HepG2 (cell line): ENCODE results near the gene PLBD2. TPM values are rescaled to one million over a fixed set of nuclear protein-coding genes. Genes with fewer than 3 reads are reported as not detected.

ENCODE experiments used
- ARNT2 ChIP-seq: sonication (generic); formaldehyde crosslinking; IDR thresholded peaks from 2 replicates; pipeline ENCODE4 v1.8.0; 2022; ENCODE audit warnings: mild to moderate bottlenecking, low read depth, missing genetic modification reagents, moderate library complexity
- ATF7 ChIP-seq, 2 experiments: fragments of 450-650 bp in 1 of 2; sonication (generic) in 1 of 2; formaldehyde crosslinking in 1 of 2; IDR thresholded peaks; 2 replicates each; pipeline versions ENCODE4 v1.4.0 to v1.6.1; 2016 to 2020; ENCODE audit warnings: antibody characterized with exemption in 1 of 2, mild to moderate bottlenecking in 1 of 2, missing genetic modification reagents in 1 of 2
- HNF4A ChIP-seq: sonication (generic); formaldehyde crosslinking; IDR thresholded peaks from 2 replicates; pipeline ENCODE4 v1.4.0; 2020; ENCODE audit warnings: missing genetic modification reagents
- KDM1A ChIP-seq: IDR thresholded peaks from 2 replicates; pipeline ENCODE4 v1.6.1; 2016; ENCODE audit warnings: missing compliant biosample characterization
- KLF12 ChIP-seq: sonication (generic); formaldehyde crosslinking; IDR thresholded peaks from 2 replicates; pipeline ENCODE4 v1.4.0; 2020; ENCODE audit warnings: missing genetic modification reagents, borderline replicate concordance
- MED1 ChIP-seq: sonication (generic); formaldehyde crosslinking; IDR thresholded peaks from 2 replicates; pipeline ENCODE4 v1.4.0; 2020; ENCODE audit warnings: missing genetic modification reagents
- NR1H2 ChIP-seq: sonication (generic); formaldehyde crosslinking; IDR thresholded peaks from 2 replicates; pipeline ENCODE4 v1.8.1; 2022; ENCODE audit warnings: low read depth, missing genetic modification reagents, borderline replicate concordance
- NR2F6 ChIP-seq, 2 experiments: IDR thresholded peaks; 2 replicates each; pipeline ENCODE4 v1.6.1; 2016; ENCODE audit warnings: antibody characterized with exemption in 1 of 2, mild to moderate bottlenecking in 1 of 2
- SIN3B ChIP-seq: fragments of 150-350 bp; IDR thresholded peaks from 2 replicates; pipeline ENCODE4 v1.6.1; 2014; ENCODE audit warnings: low read length
- SMARCE1 ChIP-seq: fragments of 450-650 bp; IDR thresholded peaks from 2 replicates; pipeline ENCODE4 v1.6.1; 2017; ENCODE audit warnings: borderline replicate concordance
- USF2 ChIP-seq, 2 experiments: sonication (generic) in 1 of 2; formaldehyde crosslinking in 1 of 2; IDR thresholded peaks; 2 replicates each; pipeline versions ENCODE4 v1.5.1 to v1.6.1; 2011 to 2020; ENCODE audit warnings: borderline replicate concordance in 1 of 2, low read depth in 1 of 2, low read length in 1 of 2, mild to moderate bottlenecking in 1 of 2, missing genetic modification reagents in 1 of 2, moderate library complexity in 1 of 2
- ZFP1 ChIP-seq: IDR thresholded peaks from 2 replicates; pipeline ENCODE4 v1.6.1; 2016
- ZNF496 ChIP-seq: sonication (generic); formaldehyde crosslinking; IDR thresholded peaks from 2 replicates; pipeline ENCODE4 v1.8.1; 2023; ENCODE audit warnings: mild to moderate bottlenecking, moderate library complexity, missing genetic modification reagents; ENCODE audit not compliant: insufficient replicate concordance
- ZNF615 ChIP-seq: sonication (generic); formaldehyde crosslinking; IDR thresholded peaks from 2 replicates; pipeline ENCODE4 v1.5.0; 2020; ENCODE audit warnings: mild to moderate bottlenecking, missing genetic modification reagents, borderline replicate concordance
- polyA plus RNA-seq, 8 experiments: library from polyadenylated mRNA; depleted of rRNA in 3 of 8; stranded (reverse) in 7 of 8; unstranded in 1 of 8; fragments of >200 nt; fragmentation: Illumina TruSeq in 4 of 8; extraction: Trizol in 4 of 8; gene quantifications; 2 replicates each; pipeline versions ENCODE4 v1.2.1 to v1.2.3, GENCODE V29; 2011 to 2016; ENCODE audit warnings: low read depth in 4 of 8, missing spikeins in 1 of 8, mixed read lengths in 1 of 8; ENCODE audit not compliant: insufficient read depth in 1 of 8
- total RNA-seq, 5 experiments: library from RNA; depleted of rRNA; stranded (reverse); fragments of >200 nt; fragmentation: Illumina TruSeq; extraction: Trizol; gene quantifications; 2 replicates each; pipeline ENCODE4 v1.2.3, GENCODE V29; 2016; ENCODE audit warnings: low read depth in 1 of 5
- TF ChIP-seq, protein P1 (sequence below): sonication (generic); formaldehyde crosslinking; IDR thresholded peaks from 2 replicates; pipeline ENCODE4 v1.4.0; 2020; ENCODE audit warnings: mild to moderate bottlenecking, missing genetic modification reagents, borderline replicate concordance
- TF ChIP-seq, protein P2 (sequence below): IDR thresholded peaks from 2 replicates; pipeline ENCODE4 v1.6.1; 2012; ENCODE audit warnings: inconsistent platforms
- TF ChIP-seq, protein P3 (sequence below): sonication (generic); formaldehyde crosslinking; IDR thresholded peaks from 2 replicates; pipeline ENCODE4 v1.5.0; 2020; ENCODE audit warnings: missing genetic modification reagents, mild to moderate bottlenecking, borderline replicate concordance
- TF ChIP-seq, protein P4 (sequence below), 2 experiments: sonication (generic) in 1 of 2; formaldehyde crosslinking in 1 of 2; IDR thresholded peaks; 2 replicates each; pipeline versions ENCODE4 v1.4.0 to v1.6.1; 2018 to 2020; ENCODE audit warnings: missing genetic modification reagents in 2 of 2, borderline replicate concordance in 1 of 2, low read depth in 1 of 2, mild to moderate bottlenecking in 1 of 2, missing biosample characterization in 1 of 2

PLBD2 gene
- total and polyA plus RNA-seq, 2 of the 13 experiments (the other 11 are each of a cell fraction or from before 2014, with no cell fraction given): 6.7 to 8.5 TPM

DNA sequence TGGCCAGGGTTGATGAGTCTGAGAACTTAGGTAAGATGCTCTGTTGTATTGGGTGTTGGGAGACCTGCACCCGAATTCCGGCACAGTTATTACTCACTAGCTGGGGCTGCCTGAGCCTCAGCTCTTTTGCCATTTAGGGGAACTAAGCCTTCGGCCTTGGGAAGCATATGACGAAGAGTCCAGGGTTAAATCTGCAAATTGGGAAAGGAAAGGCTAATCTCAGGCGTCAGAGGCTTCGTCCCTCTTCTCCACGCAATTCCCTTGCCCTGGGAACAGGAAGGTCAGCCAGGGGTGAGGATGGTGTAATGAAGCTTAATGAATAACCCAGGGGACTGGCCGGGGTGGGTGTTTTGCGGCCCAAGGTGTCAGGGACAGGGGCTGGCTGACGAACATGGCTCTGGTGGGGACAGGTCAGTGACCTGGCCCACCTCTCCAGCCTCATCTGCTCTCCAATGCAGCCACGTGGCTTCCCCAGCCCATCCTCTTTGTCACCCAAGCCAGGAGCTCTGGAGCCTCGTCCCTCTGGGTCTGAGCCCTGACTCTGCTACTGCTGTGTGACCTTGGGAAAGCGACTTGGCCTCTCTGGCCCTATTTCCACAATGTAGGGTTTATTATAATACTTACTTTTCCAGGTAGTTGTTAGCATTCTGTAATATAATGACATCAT is 60.0 kb downstream of the PLBD2 start (continued):
- TF ChIP-seq, protein P1, sequence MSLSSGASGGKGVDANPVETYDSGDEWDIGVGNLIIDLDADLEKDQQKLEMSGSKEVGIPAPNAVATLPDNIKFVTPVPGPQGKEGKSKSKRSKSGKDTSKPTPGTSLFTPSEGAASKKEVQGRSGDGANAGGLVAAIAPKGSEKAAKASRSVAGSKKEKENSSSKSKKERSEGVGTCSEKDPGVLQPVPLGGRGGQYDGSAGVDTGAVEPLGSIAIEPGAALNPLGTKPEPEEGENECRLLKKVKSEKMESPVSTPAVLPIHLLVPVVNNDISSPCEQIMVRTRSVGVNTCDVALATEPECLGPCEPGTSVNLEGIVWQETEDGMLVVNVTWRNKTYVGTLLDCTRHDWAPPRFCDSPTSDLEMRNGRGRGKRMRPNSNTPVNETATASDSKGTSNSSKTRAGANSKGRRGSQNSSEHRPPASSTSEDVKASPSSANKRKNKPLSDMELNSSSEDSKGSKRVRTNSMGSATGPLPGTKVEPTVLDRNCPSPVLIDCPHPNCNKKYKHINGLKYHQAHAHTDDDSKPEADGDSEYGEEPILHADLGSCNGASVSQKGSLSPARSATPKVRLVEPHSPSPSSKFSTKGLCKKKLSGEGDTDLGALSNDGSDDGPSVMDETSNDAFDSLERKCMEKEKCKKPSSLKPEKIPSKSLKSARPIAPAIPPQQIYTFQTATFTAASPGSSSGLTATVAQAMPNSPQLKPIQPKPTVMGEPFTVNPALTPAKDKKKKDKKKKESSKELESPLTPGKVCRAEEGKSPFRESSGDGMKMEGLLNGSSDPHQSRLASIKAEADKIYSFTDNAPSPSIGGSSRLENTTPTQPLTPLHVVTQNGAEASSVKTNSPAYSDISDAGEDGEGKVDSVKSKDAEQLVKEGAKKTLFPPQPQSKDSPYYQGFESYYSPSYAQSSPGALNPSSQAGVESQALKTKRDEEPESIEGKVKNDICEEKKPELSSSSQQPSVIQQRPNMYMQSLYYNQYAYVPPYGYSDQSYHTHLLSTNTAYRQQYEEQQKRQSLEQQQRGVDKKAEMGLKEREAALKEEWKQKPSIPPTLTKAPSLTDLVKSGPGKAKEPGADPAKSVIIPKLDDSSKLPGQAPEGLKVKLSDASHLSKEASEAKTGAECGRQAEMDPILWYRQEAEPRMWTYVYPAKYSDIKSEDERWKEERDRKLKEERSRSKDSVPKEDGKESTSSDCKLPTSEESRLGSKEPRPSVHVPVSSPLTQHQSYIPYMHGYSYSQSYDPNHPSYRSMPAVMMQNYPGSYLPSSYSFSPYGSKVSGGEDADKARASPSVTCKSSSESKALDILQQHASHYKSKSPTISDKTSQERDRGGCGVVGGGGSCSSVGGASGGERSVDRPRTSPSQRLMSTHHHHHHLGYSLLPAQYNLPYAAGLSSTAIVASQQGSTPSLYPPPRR (CRISPR knock-in tag): peak; percentile 84
- peak; percentile 92 for TF ChIP-seq NR2F6 (IDR thresholded peaks at IDR 0.05)
- TF ChIP-seq NR2F6 (CRISPR knock-in tag; IDR thresholded peaks at IDR 0.05): peak; percentile 91
- TF ChIP-seq, protein P2, sequence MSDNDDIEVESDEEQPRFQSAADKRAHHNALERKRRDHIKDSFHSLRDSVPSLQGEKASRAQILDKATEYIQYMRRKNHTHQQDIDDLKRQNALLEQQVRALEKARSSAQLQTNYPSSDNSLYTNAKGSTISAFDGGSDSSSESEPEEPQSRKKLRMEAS: peak; percentile 78
- TF ChIP-seq ARNT2 (CRISPR knock-in tag): no peak
- peak; percentile 78; the same call in 1 of the 2 replicates for TF ChIP-seq KDM1A (CRISPR knock-in tag)
- peak; percentile 80 for TF ChIP-seq ATF7 (IDR thresholded peaks at IDR 0.05)
- no peak for TF ChIP-seq ATF7 (CRISPR knock-in tag; IDR thresholded peaks at IDR 0.05)
- no peak for TF ChIP-seq SIN3B
- TF ChIP-seq, protein P3, sequence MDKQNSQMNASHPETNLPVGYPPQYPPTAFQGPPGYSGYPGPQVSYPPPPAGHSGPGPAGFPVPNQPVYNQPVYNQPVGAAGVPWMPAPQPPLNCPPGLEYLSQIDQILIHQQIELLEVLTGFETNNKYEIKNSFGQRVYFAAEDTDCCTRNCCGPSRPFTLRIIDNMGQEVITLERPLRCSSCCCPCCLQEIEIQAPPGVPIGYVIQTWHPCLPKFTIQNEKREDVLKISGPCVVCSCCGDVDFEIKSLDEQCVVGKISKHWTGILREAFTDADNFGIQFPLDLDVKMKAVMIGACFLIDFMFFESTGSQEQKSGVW (CRISPR knock-in tag): no peak
- TF ChIP-seq ZNF496 (CRISPR knock-in tag): no peak
- TF ChIP-seq NR1H2 (CRISPR knock-in tag): no peak
- TF ChIP-seq MED1 (CRISPR knock-in tag): peak; percentile 48; the same call in 1 of the 2 replicates
- TF ChIP-seq HNF4A (CRISPR knock-in tag): peak; percentile 43; the same call in 1 of the 2 replicates
- no peak for TF ChIP-seq USF2 (IDR thresholded peaks at IDR 0.05; ENCODE audit: low read depth, low read length)
- peak; percentile 20; the same call in 1 of the 2 replicates for TF ChIP-seq USF2 (CRISPR knock-in tag; IDR thresholded peaks at IDR 0.05; ENCODE audit: borderline replicate concordance)
- no peak for TF ChIP-seq SMARCE1
- no peak for TF ChIP-seq KLF12 (CRISPR knock-in tag)
- TF ChIP-seq, protein P4, sequence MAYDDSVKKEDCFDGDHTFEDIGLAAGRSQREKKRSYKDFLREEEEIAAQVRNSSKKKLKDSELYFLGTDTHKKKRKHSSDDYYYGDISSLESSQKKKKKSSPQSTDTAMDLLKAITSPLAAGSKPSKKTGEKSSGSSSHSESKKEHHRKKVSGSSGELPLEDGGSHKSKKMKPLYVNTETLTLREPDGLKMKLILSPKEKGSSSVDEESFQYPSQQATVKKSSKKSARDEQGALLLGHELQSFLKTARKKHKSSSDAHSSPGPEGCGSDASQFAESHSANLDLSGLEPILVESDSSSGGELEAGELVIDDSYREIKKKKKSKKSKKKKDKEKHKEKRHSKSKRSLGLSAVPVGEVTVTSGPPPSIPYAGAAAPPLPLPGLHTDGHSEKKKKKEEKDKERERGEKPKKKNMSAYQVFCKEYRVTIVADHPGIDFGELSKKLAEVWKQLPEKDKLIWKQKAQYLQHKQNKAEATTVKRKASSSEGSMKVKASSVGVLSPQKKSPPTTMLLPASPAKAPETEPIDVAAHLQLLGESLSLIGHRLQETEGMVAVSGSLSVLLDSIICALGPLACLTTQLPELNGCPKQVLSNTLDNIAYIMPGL (CRISPR knock-in tag; IDR thresholded peaks at IDR 0.05; ENCODE audit: borderline replicate concordance in 1 of 2, low read depth in 1 of 2): no peak
- TF ChIP-seq ZFP1 (CRISPR knock-in tag): no peak
- TF ChIP-seq ZNF615 (CRISPR knock-in tag): no peak
